Transverse colon (tissue), 4 donors: Measurements from ENCODE around the gene VIP. TPM values are rescaled to one million over a fixed set of nuclear protein-coding genes. Genes with fewer than 3 reads are reported as not detected.

Experiments
- DNase-seq: peaks from one replicate; pipeline ENCODE4 v3.0.0-alpha.2; 2019
- H3K27ac ChIP-seq, 4 donors: fragments of 200-600 bp; sonication (generic); 2 replicates each; pipeline ENCODE4 v1.5.1; 2016 to 2018; ENCODE audit warnings: inconsistent platforms in 4 of 4
- H3K27me3 ChIP-seq: fragments of 200-600 bp; sonication (generic); 2 replicates; pipeline ENCODE4 v1.5.1; 2017; ENCODE audit warnings: inconsistent platforms
- H3K36me3 ChIP-seq, 4 donors: fragments of 200-600 bp; sonication (generic); 2 replicates each; pipeline ENCODE4 v1.5.1; 2017 to 2019; ENCODE audit warnings: inconsistent platforms in 4 of 4
- H3K4me1 ChIP-seq, 4 donors: fragments of 200-600 bp; sonication (generic); 2 replicates each; pipeline ENCODE4 v1.5.1; 2017 to 2020; ENCODE audit warnings: inconsistent platforms in 4 of 4
- H3K4me3 ChIP-seq, 4 donors: fragments of 200-600 bp; sonication (generic); 1 replicate in 1 of 4; 2 replicates in 3 of 4; pipeline versions ENCODE4 v1.5.1 to v1.6.1; 2017 to 2019; ENCODE audit warnings: inconsistent platforms in 4 of 4
- H3K9me3 ChIP-seq, 2 donors: fragments of 200-600 bp; sonication (generic); 2 replicates each; pipeline ENCODE4 v1.5.1; 2017 to 2019; ENCODE audit warnings: inconsistent platforms in 2 of 2
- EP300 ChIP-seq: sonication (generic); formaldehyde crosslinking; IDR thresholded peaks from one replicate; pipeline ENCODE4 v1.6.1; 2017; ENCODE audit warnings: antibody characterized with exemption, low read depth
- POLR2A ChIP-seq: fragments of 450-650 bp; IDR thresholded peaks from one replicate; pipeline ENCODE4 v1.6.1; 2016; ENCODE audit warnings: antibody characterized with exemption, mild to moderate bottlenecking, moderate library complexity
- POLR2AphosphoS5 ChIP-seq, 3 donors: sonication (generic); formaldehyde crosslinking; IDR thresholded peaks; one replicate each; pipeline ENCODE4 v1.6.1; 2016; ENCODE audit warnings: antibody characterized with exemption in 3 of 3
- WGBS, 2 donors: methylation state at CpG; one replicate each; pipeline ENCODE4 v1.1.5; 2018; ENCODE audit warnings: low coverage in 1 of 2; 5-methylcytosine and 5-hydroxymethylcytosine counted together
- in situ Hi-C, 4 donors: fragments of 200-750 bp; cut with MboI; loops; one replicate each; pipeline versions ENCODE4 v1.15.0 to v1.15.1; 2017; ENCODE audit warnings: low sequenced_read_pairs in 3 of 4, low pct_ligation_motif_present in 1 of 4, low pct_unique_long_range_greater_than_20kb in 1 of 4
- intact Hi-C: fragments of 100-400 bp; cut with DNase I; formaldehyde crosslinking; loops from one replicate; pipeline ENCODE4 v1.15.1; 2023; ENCODE audit warnings: low total_unique reads
- total RNA-seq, 4 donors: library from RNA; depleted of rRNA; stranded (reverse); fragments of >200 nt; gene quantifications; one replicate each; pipeline ENCODE4 v1.1.0, GENCODE V29; 2016
- TF ChIP-seq, protein P1 (sequence below), 5 experiments: fragments of 200-600 bp in 3 of 5; fragments of 450-650 bp in 2 of 5; sonication (generic) in 3 of 5; IDR thresholded peaks; 1 replicate in 2 of 5; 2 replicates in 3 of 5; pipeline ENCODE4 v1.5.1; 2016 to 2017; ENCODE audit warnings: antibody characterized with exemption in 5 of 5, inconsistent platforms in 3 of 5, mild to moderate bottlenecking in 2 of 5, moderate library complexity in 1 of 5

Gene VIP
- total RNA-seq, 4 donors from 2014 or later: 12.8 to 24.1 (median 19.6) TPM

DNA sequence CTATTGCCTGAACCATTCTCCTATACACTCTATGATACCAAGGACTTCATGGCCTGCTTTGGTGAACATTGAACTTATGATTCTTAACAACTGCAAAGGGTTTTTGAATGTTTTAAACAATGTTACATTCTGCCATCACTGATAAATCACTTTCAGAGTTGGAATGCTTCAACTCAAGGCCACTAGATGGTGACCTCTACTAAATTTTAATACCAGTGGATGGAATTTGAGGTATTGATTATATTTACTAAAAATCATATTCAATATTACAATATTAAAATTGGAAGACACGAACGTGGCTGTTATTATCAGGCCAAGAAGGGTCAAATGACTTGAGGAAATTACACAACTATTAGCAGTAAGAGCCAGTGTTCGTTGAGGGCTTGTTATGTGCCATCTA is 34.3 kb upstream of the VIP start:
- H3K27ac ChIP-seq: no peak overlapping the region
- no peaks in the 10 kb centered on the region for H3K27me3 ChIP-seq
- in situ Hi-C loops (no loop called here), intact Hi-C loops (no loop called here)
- H3K36me3 ChIP-seq: no peaks in the 10 kb centered on the region
- 55 to 61% methylated on average over 3 of the region's 3 CpGs for WGBS, 2 donors
- TF ChIP-seq, protein P1, sequence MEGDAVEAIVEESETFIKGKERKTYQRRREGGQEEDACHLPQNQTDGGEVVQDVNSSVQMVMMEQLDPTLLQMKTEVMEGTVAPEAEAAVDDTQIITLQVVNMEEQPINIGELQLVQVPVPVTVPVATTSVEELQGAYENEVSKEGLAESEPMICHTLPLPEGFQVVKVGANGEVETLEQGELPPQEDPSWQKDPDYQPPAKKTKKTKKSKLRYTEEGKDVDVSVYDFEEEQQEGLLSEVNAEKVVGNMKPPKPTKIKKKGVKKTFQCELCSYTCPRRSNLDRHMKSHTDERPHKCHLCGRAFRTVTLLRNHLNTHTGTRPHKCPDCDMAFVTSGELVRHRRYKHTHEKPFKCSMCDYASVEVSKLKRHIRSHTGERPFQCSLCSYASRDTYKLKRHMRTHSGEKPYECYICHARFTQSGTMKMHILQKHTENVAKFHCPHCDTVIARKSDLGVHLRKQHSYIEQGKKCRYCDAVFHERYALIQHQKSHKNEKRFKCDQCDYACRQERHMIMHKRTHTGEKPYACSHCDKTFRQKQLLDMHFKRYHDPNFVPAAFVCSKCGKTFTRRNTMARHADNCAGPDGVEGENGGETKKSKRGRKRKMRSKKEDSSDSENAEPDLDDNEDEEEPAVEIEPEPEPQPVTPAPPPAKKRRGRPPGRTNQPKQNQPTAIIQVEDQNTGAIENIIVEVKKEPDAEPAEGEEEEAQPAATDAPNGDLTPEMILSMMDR (IDR thresholded peaks at IDR 0.05): no peak
- TF ChIP-seq POLR2A: no peak
- TF ChIP-seq POLR2AphosphoS5 (IDR thresholded peaks at IDR 0.05): no peak
- no peak for TF ChIP-seq EP300
- no peak for DNase-seq
- H3K4me3 ChIP-seq: no peak overlapping the region
- no peaks in the 10 kb centered on the region for H3K9me3 ChIP-seq
- H3K4me1 ChIP-seq: no peaks in the 10 kb centered on the region

DNA sequence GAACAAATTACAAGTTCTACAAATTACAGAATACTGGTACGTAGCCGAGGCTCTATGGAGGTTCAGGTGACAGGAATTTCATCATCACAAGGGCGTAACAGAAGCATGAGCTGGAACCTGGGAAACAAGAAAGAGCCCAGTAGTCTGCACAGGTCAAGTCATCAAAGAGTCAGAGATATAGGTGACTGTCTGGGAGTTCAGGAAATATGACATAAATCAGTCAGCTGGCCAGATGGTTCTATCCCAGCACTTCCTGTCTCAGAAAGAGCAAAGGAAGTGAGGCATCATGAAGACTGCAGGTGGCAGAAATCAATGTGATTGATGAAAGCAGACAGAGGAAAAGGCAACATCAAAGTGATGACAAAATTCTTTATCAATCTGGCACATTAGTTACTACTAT is 29.6 kb upstream of the VIP start:
- intact Hi-C loops: no loop called here
- WGBS, 2 donors: 80 to 100% methylated on average over 2 to 3 of the region's 3 CpGs
- Histone ChIP-seq H3K9me3 (no peaks in the 10 kb centered on the region), H3K4me1 (no peaks in the 10 kb centered on the region), H3K27ac (no peak overlapping the region), H3K4me3 (no peak overlapping the region), H3K27me3 (no peaks in the 10 kb centered on the region), H3K36me3 (no peaks in the 10 kb centered on the region)
- no peak for DNase-seq
- in situ Hi-C loops: no loop called here
- TF ChIP-seq POLR2AphosphoS5 (IDR thresholded peaks at IDR 0.05) (no peak), POLR2A (no peak), EP300 (no peak)
- TF ChIP-seq, protein P1 (IDR thresholded peaks at IDR 0.05): no peak

DNA sequence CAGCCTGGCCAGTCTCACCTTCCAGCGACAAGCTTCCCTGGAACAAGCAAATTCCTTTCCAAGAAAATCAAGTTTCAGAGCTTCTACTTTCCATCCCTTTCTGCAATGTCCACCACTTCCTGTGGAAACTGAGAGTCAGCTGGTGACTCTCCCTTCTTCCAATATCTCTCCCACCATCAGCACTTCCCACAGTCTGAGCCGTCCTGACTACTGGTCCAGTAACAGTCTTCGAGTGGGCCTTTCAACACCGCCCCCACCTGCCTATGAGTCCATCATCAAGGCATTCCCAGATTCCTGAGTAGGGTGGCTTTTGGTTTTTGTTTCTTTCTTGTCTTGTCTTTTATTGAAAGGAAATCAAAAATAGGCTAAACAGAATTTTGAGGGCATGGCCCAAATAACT is 28.6 kb upstream of the VIP start:
- TF ChIP-seq, protein P1 (IDR thresholded peaks at IDR 0.05): no peak
- no peak for TF ChIP-seq EP300
- TF ChIP-seq POLR2A: no peak
- TF ChIP-seq POLR2AphosphoS5 (IDR thresholded peaks at IDR 0.05): no peak
- in situ Hi-C loops: no loop called here
- intact Hi-C loops: no loop called here
- no peaks in the 10 kb centered on the region for H3K9me3 ChIP-seq
- H3K4me3 ChIP-seq: no peak overlapping the region
- WGBS, 2 donors: 80 to 89% methylated on average over 4 of the region's 4 CpGs
- no peaks in the 10 kb centered on the region for H3K36me3 ChIP-seq
- H3K27ac ChIP-seq: no peak overlapping the region
- H3K4me1 ChIP-seq: no peaks in the 10 kb centered on the region
- no peaks in the 10 kb centered on the region for H3K27me3 ChIP-seq
- no peak for DNase-seq

DNA sequence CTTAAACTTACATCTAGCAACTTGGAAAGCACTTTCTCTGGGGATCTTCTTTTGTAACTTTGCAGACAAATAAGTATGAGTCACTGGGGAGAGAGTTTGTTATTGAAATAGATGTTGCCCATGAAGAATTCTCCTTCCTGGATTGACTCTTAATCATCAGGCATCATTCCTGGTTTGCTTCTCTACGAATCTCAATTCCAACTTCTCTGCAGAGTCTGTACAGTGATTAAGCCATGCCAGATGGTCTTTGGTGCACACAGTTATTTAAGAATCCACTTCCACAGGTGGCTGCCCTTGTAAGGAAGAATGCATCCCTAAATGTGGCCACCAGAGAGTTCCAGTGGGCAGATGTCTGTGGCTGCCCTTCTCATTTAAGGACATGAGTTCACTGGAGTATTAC is 27.2 kb upstream of the VIP start:
- no peaks in the 10 kb centered on the region for H3K27me3 ChIP-seq
- H3K27ac ChIP-seq: no peak overlapping the region
- H3K36me3 ChIP-seq: no peaks in the 10 kb centered on the region
- no peak for DNase-seq
- H3K4me3 ChIP-seq: no peak overlapping the region
- intact Hi-C loops (no loop called here), in situ Hi-C loops (no loop called here)
- no peaks in the 10 kb centered on the region for H3K4me1 ChIP-seq
- TF ChIP-seq POLR2AphosphoS5 (IDR thresholded peaks at IDR 0.05): no peak
- TF ChIP-seq POLR2A: no peak
- no peak for TF ChIP-seq EP300
- TF ChIP-seq, protein P1 (IDR thresholded peaks at IDR 0.05): no peak
- H3K9me3 ChIP-seq: no peaks in the 10 kb centered on the region
- 58 to 60% methylated on average over 1 of the region's 1 CpG for WGBS, 2 donors
